Activated T-cell treated with anti-CD3 and anti-CD28 coated beads for 48 hours (primary cell): ENCODE data around the gene PTGER2.

Experiments
- DNase-seq: peaks from one replicate; pipeline ENCODE4 v3.0.0-alpha.2; 2020; ENCODE audit warnings: low read depth

The PTGER2 gene, protein sequence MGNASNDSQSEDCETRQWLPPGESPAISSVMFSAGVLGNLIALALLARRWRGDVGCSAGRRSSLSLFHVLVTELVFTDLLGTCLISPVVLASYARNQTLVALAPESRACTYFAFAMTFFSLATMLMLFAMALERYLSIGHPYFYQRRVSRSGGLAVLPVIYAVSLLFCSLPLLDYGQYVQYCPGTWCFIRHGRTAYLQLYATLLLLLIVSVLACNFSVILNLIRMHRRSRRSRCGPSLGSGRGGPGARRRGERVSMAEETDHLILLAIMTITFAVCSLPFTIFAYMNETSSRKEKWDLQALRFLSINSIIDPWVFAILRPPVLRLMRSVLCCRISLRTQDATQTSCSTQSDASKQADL

DNA sequence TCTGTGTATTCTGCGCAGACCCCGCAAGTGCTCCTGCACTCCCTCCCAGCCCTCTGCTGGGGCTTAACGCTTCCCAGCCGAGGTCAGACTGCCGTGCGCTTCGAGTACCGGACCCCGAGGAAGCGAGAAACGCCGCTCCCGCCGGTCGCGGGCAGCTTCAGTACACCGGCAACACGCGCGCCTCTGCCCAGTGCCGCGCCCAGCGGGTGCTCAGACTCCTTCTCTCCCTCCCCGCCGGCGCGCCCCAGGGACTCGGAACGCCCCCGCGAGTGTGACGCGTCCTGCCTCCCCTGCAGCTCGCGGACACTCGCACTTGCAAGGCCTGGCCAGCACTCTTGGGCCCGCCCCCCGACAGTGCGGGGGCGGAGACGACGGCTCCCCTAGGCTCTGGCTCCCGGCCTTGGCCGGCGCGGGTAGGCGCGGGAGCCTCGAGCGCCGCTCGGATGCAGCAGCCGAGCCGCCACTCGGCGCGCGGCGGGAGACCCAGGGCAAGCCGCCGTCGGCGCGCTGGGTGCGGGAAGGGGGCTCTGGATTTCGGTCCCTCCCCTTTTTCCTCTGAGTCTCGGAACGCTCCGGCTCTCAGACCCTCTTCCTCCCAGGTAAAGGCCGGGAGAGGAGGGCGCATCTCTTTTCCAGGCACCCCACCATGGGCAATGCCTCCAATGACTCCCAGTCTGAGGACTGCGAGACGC lies at the start of gene PTGER2:
Gene PTGER2, plus strand, starts transcription at position 410 of the 692 bp plus-strand sequence. Its CDS starts 237 bp downstream, at position 647.
- peak; percentile 72 for DNase-seq

DNA sequence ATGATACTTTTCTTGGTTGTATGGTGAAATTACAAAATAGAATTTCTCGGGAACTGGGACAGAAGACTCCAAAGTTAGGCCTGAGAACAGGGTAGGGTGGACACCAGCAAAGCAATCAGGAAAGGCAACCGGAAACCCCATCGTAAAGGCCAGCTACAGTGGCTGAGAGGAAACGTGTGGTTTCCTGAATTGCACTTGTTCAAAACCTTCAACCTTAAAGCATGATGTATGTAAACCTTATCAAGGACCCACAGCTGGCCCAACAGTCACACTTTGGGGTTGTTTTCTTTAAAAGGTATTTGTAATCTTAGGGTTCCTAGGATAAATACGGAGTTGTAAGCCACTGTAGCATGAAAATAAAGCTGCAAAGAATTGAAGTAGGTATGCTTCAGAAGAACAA lies 48.9 kb upstream of the PTGER2 start:
- DNase-seq: no peak

DNA sequence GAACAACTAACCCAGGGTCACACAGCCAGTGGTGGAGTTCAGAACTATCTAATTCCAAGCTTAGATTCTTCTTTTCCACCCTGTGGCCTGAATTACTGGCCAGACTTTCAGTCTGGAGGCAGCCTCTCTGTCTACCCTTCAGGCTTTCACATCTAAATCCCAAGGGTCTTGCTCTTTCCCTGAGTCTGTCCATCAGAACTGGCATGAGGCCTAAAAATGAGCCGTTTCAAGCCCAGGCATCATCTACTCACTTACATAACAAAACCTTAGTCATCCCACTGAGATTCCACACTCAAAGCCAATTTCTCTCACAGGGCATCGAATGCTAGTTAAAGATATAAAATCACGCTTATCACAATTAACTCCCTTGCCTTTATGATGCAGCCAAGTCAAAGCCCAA lies 47.9 kb upstream of the PTGER2 start:
- DNase-seq: no peak

DNA sequence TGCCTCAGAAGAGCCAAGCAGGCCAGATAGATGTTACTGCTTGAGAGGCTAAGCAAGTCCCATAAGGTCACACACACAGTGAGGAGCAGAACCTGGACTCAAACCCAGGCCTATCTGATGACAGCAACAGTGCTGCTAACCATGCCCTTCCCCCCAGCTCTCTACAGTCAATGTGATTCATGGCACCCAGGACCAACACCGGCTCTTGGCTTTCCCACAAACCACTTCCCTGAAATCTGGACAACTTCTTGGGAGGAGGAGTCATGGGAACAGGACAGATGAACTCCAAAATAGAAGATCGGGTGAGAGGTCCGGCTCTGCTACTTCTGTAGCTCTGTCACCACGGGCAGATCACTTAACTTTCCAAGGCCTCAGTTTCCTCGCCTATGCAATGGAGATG lies 47.3 kb upstream of the PTGER2 start:
- no peak for DNase-seq

DNA sequence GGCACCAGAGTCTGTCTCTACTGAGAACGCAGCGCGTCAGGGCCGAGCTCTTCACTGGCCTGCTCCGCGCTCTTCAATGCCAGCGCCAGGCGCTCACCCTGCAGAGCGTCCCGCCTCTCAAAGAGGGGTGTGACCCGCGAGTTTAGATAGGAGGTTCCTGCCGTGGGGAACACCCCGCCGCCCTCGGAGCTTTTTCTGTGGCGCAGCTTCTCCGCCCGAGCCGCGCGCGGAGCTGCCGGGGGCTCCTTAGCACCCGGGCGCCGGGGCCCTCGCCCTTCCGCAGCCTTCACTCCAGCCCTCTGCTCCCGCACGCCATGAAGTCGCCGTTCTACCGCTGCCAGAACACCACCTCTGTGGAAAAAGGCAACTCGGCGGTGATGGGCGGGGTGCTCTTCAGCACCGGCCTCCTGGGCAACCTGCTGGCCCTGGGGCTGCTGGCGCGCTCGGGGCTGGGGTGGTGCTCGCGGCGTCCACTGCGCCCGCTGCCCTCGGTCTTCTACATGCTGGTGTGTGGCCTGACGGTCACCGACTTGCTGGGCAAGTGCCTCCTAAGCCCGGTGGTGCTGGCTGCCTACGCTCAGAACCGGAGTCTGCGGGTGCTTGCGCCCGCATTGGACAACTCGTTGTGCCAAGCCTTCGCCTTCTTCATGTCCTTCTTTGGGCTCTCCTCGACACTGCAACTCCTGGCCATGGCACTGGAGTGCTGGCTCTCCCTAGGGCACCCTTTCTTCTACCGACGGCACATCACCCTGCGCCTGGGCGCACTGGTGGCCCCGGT lies 46.4 kb upstream of the PTGER2 start, which contains the start of gene PTGDR:
Gene PTGDR, plus strand, starts transcription at position 198 of the 778 bp plus-strand sequence. Its CDS starts 117 bp downstream, at position 315.
- DNase-seq: peak; percentile 33

DNA sequence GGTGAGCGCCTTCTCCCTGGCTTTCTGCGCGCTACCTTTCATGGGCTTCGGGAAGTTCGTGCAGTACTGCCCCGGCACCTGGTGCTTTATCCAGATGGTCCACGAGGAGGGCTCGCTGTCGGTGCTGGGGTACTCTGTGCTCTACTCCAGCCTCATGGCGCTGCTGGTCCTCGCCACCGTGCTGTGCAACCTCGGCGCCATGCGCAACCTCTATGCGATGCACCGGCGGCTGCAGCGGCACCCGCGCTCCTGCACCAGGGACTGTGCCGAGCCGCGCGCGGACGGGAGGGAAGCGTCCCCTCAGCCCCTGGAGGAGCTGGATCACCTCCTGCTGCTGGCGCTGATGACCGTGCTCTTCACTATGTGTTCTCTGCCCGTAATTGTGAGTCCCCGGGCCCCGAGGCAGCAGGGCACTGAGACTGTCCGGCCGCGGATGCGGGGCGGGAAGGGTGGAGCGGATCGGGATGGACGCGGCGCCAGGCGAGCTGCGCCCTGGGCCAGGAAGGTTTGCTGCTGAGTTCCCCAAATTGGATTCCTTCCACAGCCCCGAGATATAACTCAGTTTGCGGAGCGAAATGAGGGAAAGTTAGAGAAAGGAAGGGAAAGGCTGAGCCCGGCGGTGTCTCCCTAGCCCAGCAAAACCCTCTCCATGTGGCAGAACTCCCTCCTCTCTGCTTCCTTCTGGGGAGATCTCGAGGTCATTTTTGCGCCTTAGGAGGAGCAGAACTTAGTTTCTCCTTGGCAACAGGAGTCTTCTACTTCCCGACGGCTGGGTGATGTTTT lies 45.6 kb upstream of the PTGER2 start:
- DNase-seq: peak; percentile 21

DNA sequence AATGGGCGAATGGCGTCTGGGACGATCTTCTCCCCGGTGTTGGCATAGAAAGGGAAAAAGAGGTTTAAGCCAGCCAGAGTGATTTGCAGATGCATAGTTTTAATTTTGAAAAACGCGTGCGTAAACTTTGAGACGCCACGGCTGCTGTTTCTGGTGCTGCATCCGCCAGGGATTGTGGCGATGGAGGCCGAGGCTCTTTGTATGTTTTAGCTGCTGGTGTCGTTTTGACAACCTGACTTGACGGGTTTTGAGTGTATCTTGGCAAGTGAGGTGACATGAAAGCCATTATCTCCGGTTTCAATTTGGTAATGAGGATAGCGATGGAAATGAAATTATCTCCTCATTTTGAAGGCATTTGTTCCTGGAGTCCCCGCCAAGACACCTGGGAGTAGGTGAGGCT lies 45.0 kb upstream of the PTGER2 start:
- no peak for DNase-seq

DNA sequence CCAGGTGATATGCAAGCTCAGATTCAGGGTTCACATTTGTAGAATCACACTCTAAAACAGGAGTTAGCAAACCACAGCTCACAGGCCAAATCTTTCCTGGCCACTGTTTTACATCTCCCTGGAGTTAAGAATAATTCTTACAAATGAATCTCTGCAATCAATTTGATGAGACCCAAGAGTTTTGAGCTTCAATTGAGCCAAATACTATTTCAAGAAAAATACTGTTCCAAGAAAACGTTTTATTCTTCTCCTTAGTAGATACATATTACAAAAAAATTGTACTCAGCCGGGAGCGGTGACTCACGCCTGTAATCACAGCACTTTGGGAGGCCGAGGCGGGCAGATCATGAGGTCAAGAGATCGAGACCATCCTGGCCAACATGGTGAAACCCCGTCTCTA lies 44.1 kb upstream of the PTGER2 start:
- no peak for DNase-seq

DNA sequence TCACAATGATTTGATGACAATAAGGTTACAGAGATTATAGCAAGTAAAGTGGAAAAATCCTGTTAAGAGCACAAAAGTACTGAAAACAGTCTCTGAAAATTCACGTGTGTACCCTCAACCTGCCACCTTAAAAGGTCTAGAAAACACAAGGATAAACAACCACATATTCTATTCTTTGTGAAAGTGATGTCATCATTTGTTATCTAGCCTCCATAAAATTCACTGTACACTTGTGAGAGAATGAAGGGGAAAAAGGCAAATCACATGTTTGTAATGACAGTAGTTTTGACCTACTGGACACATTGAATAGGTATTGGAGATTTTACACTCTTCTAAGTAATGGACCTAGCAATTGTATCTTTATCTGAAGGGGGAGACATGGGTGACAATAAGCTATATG lies 42.6 kb upstream of the PTGER2 start:
- DNase-seq: no peak

DNA sequence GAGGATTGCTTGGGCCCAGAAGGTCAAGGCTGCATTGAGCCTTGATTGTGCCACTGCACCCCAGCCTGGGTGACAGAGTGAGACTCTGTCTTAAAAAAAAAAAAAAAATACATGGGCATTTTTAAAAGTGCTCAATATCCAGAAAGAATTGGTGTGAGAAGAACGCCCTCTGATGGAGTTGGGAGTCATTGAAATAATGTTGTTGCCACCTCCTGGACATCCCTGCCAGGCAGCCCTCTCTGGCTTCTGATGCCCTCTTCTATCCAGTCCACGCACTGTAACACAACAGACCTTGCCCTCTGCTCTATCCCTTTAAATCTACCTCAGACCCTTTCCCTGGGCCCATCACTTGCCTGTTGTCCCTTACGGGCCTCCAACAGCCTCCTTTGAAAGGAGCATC lies 41.7 kb upstream of the PTGER2 start:
- DNase-seq: no peak

DNA sequence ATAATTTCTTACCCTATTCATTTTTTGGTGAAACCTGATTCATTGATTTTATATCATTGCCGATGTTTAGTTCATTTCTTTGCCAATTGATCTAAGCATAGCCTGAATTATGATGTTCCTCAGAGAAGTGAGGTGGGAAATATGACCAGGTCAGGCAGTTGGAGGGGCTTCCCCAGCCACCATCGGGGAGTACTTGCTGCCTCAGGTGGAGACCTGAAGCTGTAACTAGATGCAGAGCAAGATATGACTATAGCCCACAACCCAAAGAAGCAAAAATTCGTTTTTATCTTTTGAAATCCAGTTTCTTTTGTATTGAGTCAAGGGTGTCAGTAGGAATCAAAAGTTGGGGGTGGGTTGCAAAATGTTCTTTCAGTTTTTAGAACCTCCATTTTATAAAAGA lies 38.7 kb upstream of the PTGER2 start:
- no peak for DNase-seq

DNA sequence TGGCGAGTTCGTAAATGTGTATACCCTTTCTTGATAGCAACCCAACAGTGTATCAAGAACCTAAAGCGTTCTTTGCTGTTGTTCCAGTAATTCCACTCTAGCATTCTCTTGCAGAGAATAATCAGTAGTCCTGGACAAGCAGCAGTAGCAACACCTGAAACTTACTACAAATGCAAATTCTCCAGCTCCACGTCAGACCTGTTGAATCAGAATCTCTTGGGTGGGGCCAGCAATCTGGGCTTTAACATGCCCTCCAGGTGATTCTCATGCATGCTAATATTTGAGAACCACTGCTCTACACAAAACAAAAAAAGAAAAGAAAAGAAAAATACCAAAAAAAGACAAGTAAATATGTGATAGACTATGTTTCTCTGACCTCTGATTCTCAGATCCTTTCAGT lies 36.6 kb upstream of the PTGER2 start:
- no peak for DNase-seq

DNA sequence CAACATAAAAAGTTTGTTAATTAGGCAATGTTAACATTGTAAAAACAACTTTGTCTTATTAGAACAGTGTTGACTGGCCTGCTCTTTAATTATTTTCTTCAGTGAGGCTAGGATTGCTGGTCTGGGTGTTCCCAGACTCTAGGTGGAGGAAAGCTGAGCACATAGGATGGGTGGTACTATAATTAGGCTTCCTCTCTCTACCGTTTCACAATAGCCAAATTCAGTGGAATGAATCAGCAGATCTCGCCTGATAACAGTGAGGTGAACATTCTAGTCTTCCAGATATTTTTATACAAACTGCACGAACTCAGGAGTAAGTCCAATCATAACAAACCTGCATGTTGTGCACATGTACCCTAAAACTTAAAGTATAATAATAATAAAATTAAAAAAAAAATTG lies 34.7 kb upstream of the PTGER2 start:
- DNase-seq: no peak

DNA sequence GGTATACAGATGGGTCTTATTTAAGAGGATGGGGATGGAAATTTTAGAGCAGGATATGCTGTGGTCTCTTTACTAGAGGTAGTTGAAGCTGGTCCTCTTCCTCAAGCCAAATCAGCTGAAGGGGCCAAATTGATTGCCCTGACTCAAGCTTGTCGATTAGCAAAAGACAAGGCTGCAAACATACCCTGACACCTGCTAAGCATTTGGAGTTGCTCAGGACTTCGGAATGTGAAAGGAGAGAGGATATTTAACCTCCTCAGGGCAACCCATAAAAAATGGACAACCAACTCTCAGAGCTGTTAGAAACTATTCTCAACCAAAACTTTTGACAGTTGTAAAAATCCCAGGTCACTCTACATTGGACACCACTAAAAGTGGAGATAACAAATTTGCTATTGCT lies 31.0 kb upstream of the PTGER2 start:
- DNase-seq: no peak

DNA sequence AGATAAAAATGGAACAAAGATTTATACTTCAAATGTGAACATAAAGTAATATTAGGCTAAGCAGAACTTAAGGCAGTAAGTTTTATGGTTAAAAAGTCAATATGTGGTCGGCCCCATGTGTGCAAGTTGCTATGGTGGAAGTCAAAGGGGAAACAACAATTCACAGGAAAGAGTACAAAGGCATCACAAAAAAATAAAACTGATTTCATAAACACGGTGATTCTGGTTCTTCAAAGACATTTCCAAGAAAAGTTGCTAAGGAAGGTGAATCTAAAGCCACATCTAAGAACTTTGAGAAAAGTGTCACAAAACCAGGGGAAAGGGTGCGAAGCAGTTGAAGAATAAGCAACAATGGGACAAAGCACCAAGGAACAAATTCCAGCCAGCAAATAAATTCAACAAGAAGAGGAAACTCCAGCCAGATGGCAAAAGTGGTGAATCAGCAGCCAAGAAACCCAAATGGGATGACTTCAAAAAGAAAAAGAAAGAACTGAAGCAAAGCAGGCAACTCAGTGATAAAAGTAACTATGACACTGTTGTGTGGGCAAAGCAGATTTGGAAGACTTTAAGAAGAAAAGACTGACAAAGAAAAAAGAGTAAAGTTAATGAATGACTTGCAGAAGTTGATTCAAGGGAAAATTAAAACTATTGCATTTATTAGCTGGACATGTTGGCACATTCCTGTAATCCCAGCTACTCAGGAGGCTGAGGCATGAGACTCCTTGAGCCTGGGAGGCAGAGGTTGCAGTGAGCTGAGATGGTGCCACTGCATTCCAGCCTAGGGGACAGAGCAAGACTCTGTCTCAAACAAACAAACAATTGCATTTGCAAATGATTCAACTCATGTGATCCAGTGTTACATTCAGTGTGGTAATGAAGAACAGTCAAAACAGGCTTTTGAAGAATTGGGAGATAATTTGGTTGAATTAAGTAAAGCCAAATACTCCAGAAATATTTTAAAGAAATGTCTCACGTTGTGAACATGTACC lies 27.2 kb upstream of the PTGER2 start:
- no peak for DNase-seq

DNA sequence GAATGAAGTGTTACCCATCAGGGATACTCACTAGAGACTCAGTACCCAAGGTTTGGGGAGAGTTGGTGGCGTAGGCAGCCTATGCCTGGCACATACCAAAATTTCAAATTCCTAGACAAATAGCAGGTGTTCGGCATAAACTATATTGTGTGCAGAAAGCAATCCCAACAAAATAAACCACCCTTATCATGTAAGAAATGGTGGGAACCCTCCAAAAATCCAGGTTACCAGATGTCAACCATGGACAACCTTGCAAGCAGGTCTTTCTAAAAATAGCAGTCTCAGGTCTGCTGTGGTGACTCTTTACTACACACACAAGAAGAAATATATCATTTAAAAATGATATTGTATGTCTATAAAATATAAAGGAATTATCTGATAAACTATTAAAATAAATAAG lies 17.7 kb upstream of the PTGER2 start:
- no peak for DNase-seq

DNA sequence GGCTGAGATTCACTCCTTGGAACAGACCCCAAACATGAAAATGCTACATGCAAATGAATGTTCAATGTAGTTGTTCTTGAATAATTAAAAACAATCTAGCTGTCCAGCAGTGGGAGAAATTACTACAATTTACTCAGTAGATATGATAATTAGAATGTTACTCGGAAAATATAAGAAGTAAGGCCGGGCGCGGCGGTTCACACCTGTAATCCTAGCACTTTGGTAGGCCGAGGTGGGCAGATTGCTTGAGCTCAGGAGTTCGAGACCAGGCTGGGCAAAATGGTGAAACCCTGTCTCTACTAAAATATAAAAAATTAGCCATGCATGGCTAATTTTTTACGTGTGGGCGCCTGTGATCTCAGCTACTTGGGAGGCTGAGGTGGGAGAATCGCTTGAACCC lies 15.3 kb upstream of the PTGER2 start:
- no peak for DNase-seq

DNA sequence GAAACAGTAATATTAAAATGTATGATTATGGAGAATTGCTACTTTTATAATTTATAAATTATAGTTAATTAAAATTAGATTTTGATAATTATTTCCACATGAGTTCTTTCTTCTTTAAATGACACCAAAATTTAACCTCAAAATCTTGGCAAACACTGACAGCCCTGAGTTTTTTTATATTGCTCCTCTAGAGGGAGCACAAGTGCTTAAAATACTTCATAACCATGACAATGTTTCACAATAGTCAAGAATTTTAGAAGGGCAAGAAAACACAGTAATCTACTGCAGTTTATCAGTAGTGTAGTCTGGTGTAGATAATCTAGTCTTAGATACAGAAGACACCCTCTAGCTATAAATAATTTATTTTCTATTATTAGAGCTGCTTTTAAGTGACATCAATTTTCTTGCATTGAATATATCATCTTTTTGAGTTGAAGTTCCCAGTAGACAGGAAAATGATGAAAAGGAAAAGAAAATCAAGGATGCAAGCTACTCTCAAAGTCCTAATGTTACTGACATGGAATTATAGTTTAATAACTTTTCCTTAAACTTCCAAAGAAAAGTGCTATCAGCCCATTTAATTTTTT lies 14.3 kb upstream of the PTGER2 start:
- DNase-seq: no peak

DNA sequence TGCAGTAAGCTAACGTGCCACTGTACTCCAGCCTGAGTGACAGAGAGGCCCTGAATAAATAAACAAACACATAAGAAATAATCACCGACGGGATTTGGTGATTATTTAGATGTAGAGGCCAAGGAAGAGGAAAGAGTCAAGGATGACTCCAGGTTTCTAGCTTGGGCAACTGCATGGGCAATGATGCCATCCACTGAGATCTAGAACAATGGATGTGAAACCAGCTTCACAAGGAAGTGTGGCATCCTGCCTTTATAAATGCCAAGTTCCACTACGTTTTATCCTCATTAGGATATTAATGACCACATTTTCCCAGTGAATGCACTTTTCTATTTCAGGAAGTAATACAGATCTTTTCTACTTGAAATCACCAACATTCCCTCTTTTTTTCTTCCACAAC lies 10.9 kb upstream of the PTGER2 start:
- no peak for DNase-seq

DNA sequence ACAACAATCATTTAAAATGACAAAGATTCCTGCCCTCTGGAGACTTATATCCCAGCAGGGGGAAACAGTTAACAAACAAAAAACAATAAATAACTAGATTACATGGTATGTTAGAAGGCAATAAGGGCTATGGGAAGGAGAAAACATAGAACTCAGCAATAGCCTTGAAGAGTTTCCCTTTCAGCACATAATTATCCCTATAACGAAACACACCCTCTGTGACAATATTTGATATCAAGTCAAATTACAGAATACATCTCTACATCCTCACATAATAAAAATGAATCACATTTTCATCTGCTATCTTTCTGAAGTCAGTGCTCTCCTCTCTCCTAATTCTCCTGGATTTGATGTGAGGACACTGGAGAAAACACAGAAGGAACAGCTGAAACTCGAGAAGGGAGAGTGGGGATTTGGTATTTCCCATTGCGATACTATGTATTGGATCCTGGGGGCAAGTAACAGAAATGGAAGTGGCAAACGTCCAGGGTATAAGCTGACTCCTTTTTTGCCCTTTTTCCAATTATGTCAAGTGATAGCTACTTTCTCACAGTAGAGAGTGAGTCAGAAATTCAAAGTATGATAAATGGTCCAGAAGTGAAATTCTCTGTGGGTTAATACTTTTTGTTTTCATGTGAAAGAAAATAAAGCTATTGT lies 9.7 kb upstream of the PTGER2 start:
- DNase-seq: no peak
